ENCODE results near the gene ANKS1B.

- TF ChIP-seq CTCF (IDR thresholded peaks at IDR 0.05): no peak
- TF ChIP-seq POLR2A (IDR thresholded peaks at IDR 0.05): no peak
Measured at GRCh38 chr12:99059824-99060511, 924.8 kb downstream of the ANKS1B start.
